NK-92 treated with Interleukin-12 subunit alpha and Interleukin-12 subunit beta, amount 100 ng/mL, for 24 hours (cell line): ENCODE data around the gene SLC30A7.
"Not testable (repeated sequence)": the region's sequence is repeated elsewhere in the genome, so short reads cannot be mapped to it uniquely, and the experiment has no call there.

Source experiments
- DNase-seq: peaks from one replicate; lab custom pipeline; 2025; lab: John Stamatoyannopoulos, UW

The SLC30A7 gene, protein sequence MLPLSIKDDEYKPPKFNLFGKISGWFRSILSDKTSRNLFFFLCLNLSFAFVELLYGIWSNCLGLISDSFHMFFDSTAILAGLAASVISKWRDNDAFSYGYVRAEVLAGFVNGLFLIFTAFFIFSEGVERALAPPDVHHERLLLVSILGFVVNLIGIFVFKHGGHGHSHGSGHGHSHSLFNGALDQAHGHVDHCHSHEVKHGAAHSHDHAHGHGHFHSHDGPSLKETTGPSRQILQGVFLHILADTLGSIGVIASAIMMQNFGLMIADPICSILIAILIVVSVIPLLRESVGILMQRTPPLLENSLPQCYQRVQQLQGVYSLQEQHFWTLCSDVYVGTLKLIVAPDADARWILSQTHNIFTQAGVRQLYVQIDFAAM

GRCh38 chr1:100895540-100896480 is at the start of gene SLC30A7:
SLC30A7 (plus strand) TSS chr1:100896090; CDS start chr1:100896263, 173 bp downstream.
- DNase-seq, result peak; percentile 88

GRCh38 chr1:100847361-100848082 is 48.4 kb upstream of the SLC30A7 start:
- no peak for DNase-seq

GRCh38 chr1:100851726-100852125 is 44.2 kb upstream of the SLC30A7 start:
- no peak for DNase-seq

DNA sequence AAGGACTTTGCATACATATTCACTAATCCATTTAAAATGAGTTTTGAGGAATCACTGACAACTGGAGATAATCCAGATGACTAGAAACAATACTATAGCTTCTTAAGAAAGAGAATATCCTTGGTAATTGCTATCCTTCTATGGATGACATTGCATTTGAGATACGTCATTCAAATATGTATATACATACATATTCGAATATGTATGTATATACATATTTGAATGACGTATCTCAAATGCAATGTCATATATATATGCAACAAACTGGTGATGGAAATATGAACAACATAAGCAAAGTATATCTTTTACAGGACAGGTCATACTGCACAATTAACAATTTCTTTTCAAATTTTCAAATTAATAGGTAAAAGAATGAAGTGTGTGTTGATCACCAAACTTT is 42.9 kb upstream of the SLC30A7 start:
- DNase-seq, result no peak

GRCh38 chr1:100855116-100855515 is 40.8 kb upstream of the SLC30A7 start:
- not testable (repeated sequence) for DNase-seq

- DNase-seq, result no peak
Observed at GRCh38 chr1:100860397-100860991, 35.4 kb upstream of the SLC30A7 start.

DNA sequence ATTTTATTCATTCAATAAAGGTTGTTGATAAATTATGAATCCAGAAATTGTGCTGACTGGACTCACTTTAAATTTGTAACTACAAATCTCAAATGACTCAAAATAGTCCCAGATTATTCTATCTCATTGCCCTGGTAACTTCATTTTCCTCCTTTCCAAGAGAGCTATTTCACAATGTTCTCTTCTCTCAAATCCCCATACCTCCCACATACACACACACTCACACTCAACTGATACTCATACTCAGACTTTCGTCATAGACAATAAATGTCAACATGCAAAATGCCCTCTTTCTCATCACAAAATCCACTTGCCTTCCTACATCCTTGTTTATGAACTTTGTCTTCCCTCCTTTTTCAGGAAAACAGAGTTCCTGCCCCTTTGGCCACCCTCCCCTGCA is 34.5 kb upstream of the SLC30A7 start:
- no peak for DNase-seq

GRCh38 chr1:100862591-100862990 is 33.3 kb upstream of the SLC30A7 start:
- no peak for DNase-seq

- DNase-seq, result no peak
Observed at GRCh38 chr1:100866041-100866900, 29.6 kb upstream of the SLC30A7 start.

GRCh38 chr1:100866901-100867206 is 29.0 kb upstream of the SLC30A7 start:
- DNase-seq, result no peak

GRCh38 chr1:100868364-100868995 is 27.4 kb upstream of the SLC30A7 start:
- DNase-seq, result no peak

GRCh38 chr1:100869996-100870395 is 25.9 kb upstream of the SLC30A7 start:
- no peak for DNase-seq

DNA sequence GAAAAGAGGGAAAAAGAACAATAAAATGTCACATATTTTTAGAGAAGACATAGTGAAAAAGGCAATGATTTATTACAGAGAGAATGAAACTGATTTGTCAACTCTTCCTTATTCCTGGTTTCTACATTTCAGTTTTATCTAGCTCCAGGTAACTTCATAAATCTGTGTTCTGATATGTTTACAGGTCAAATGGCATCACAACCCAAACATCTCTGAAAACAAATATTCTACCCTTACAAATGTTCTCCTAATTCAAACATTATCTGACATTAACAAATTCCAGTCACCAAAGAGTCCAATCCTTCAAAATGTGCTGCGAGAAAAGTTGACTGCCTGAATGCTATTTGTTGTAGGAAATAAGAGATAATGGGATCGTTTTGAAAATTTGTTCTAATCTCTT is 21.5 kb upstream of the SLC30A7 start:
- no peak for DNase-seq

DNA sequence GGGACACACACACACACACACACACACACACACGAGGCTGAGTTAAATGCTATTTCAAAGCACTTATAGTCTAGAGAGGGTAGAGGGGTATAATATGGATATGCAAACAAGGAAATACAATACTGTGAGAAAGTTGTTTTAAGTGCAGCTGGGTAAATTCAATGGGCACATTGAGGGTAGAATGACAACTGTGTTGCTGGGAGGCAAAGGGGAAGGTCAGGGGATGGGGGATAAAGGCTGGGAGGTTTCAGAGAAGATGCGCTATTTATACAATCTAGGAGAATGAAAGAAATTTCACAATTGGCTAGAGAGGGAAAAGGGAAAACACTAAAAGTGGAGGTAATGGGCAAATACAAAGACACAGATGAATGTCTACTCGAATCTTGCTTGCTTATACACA is 20.7 kb upstream of the SLC30A7 start:
- DNase-seq, result no peak

GRCh38 chr1:100876291-100876690 is 19.6 kb upstream of the SLC30A7 start:
- no peak for DNase-seq

GRCh38 chr1:100879422-100879821 is 16.5 kb upstream of the SLC30A7 start:
- no peak for DNase-seq

GRCh38 chr1:100881687-100882086 is 14.2 kb upstream of the SLC30A7 start:
- no peak for DNase-seq

DNA sequence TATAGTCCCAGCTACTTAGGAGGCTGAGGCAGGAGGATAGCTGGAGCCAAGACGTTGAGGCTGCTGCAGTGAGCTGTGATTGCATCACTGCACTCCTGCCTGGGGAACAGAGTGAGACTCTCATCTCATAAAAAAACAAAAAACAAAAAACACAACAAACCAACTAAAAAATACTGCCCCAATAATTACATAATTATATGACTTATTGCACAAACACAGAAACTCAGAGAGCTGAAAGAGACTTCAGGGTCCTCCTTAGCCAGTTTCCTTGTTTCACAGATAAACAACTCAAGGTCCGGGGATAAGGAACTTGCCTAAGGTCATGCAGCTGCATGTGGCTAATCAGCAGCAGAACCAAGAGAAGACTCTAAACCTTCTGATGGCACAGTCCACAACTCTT is 13.2 kb upstream of the SLC30A7 start:
- no peak for DNase-seq

GRCh38 chr1:100883963-100884362 is 11.9 kb upstream of the SLC30A7 start:
- DNase-seq, result no peak

- not testable (repeated sequence) for DNase-seq
Observed at GRCh38 chr1:100889007-100889406, 6.9 kb upstream of the SLC30A7 start.
